ENCODE results near the gene GNG11. TPM values are rescaled to one million over a fixed set of nuclear protein-coding genes. Genes with fewer than 3 reads are reported as not detected.

GNG11 gene
- total RNA-seq, 4 donors from 2014 or later, result 10.7 to 43.4 (median 26.3) TPM

DNA sequence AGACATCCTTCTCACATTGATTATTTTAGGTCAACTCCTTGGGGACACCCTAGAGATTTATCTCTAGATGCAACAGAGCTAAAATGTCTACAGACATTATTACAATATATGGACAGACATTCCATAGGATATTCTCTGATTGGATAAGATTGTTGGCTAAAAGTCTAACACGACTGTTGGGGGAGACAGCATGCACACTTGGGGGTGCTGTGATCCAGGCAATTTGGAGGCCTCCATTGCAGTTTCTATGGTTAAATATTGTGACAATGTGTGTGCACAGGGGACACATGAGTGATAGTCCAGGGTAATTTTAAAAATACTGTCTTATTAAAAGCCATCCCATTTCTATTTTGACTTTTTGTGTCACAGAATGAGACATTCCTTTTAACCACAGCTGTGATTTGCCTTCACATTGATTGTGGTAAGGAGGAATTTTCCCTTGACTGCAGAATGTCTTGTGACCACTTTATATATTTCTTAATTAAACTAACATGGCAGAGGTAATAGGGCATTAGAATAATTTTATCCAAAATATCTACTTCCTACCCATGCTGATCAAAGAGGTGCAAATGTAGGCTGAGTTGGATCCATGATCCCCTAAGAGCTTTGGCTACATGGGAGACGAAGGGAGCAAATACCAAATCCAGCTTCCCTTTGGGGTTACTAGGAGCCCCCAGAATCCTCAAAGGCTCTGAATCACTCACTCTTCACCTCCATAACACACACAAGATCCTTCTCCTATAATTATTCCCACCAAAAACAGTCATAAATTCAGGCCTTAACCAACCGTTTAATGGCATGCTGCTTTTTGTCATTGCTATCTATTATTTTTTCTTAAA is 38.2 kb upstream of the GNG11 start:
- no peaks in the 10 kb centered on the region for H3K9me3 ChIP-seq
- no peak for DNase-seq
- TF ChIP-seq, protein P1, sequence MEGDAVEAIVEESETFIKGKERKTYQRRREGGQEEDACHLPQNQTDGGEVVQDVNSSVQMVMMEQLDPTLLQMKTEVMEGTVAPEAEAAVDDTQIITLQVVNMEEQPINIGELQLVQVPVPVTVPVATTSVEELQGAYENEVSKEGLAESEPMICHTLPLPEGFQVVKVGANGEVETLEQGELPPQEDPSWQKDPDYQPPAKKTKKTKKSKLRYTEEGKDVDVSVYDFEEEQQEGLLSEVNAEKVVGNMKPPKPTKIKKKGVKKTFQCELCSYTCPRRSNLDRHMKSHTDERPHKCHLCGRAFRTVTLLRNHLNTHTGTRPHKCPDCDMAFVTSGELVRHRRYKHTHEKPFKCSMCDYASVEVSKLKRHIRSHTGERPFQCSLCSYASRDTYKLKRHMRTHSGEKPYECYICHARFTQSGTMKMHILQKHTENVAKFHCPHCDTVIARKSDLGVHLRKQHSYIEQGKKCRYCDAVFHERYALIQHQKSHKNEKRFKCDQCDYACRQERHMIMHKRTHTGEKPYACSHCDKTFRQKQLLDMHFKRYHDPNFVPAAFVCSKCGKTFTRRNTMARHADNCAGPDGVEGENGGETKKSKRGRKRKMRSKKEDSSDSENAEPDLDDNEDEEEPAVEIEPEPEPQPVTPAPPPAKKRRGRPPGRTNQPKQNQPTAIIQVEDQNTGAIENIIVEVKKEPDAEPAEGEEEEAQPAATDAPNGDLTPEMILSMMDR (IDR thresholded peaks at IDR 0.05), result no peak
- TF ChIP-seq POLR2A (IDR thresholded peaks at IDR 0.05), result no peak
- H3K4me1 ChIP-seq, result no peaks in the 10 kb centered on the region
- H3K27ac ChIP-seq, result no peak overlapping the region
- no peaks in the 10 kb centered on the region for H3K36me3 ChIP-seq
- no peak overlapping the region for H3K4me3 ChIP-seq (replicated peaks in 1 of 3)
- 86 to 88% methylated on average over 3 of the region's 3 CpGs for WGBS, 2 donors
- intact Hi-C loops (cut with DNase I), result no loop called here
- no peaks in the 10 kb centered on the region for H3K27me3 ChIP-seq

DNA sequence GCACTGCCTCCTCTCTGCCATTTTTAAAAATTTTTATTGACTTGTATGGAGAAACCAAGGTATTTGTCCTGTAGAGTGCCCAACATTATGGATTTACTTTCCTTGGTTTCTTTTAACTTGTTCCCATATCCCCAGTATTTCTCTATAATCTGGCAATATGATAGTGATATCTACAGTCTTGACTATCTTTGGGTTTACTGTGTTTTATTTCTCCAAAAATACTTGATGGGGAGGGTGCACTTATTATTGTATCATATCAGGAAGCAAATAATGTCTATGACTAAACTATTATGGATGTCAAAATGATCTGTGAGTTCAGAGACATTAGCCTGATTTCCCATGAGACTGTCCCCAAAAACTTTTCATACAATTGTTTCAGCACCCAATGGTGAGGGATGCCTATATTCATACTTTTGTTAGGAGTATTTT is 37.6 kb upstream of the GNG11 start:
- H3K36me3 ChIP-seq, result no peaks in the 10 kb centered on the region
- DNase-seq, result no peak
- H3K9me3 ChIP-seq, result no peaks in the 10 kb centered on the region
- TF ChIP-seq POLR2A (IDR thresholded peaks at IDR 0.05), result no peak
- TF ChIP-seq, protein P1 (IDR thresholded peaks at IDR 0.05), result no peak
- no peak overlapping the region for H3K4me3 ChIP-seq (replicated peaks in 1 of 3)
- intact Hi-C loops (cut with DNase I), result no loop called here
- no peaks in the 10 kb centered on the region for H3K27me3 ChIP-seq
- H3K27ac ChIP-seq, result no peak overlapping the region
- H3K4me1 ChIP-seq, result no peaks in the 10 kb centered on the region

DNA sequence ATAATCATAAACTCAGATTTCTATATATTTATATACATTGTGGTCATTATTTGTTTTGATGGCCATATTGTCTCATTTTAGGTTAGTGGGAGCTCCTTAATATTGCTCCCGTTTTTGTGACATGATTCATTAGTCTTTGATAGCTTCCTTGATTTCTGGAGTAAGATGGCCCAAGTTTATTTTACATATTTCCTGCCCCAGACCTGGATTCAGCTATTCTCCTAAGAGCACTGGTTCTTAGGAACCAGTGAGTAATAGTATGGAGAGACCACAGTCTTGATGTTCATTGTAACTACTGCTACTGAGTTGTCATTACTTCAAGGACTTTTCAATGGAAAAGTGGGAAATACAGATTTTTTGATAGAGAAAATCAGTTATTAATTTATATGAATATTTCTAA is 37.0 kb upstream of the GNG11 start:
- H3K27me3 ChIP-seq, result no peaks in the 10 kb centered on the region
- H3K27ac ChIP-seq, result no peak overlapping the region
- TF ChIP-seq, protein P1 (IDR thresholded peaks at IDR 0.05), result no peak
- no peak for TF ChIP-seq POLR2A (IDR thresholded peaks at IDR 0.05)
- intact Hi-C loops (cut with DNase I), result no loop called here
- H3K36me3 ChIP-seq, result no peaks in the 10 kb centered on the region
- H3K9me3 ChIP-seq, result no peaks in the 10 kb centered on the region
- H3K4me1 ChIP-seq, result no peaks in the 10 kb centered on the region
- no peak for DNase-seq
- H3K4me3 ChIP-seq (replicated peaks in 1 of 3), result no peak overlapping the region
- WGBS, 2 donors, result 78 to 88% methylated on average over 1 of the region's 1 CpG

DNA sequence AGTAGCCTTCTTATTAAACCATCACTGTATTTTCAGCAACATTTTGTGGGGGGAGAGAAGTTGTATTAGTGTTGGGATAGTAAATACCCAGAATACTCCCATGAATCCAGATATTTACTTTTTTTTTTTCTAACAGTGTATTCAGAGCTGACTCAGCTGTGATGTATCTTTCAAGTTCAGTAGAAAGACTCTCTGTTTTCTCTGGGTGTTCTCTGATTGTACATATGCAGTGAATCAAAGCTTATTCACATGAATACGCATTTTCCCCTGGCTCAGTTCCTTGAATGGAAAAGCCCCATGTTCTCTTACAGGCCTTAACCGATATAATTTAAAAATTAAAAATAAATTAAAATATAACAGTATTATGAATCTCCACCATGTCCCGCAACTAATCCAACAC is 32.3 kb upstream of the GNG11 start:
- Histone ChIP-seq H3K4me1 (peaks cover 0 to 8% of the 10 kb centered on the region in 2 donors), H3K36me3 (no peaks in the 10 kb centered on the region), H3K4me3 (replicated peaks in 1 of 3) (no peak overlapping the region), H3K27me3 (no peaks in the 10 kb centered on the region), H3K27ac (no peak overlapping the region), H3K9me3 (no peaks in the 10 kb centered on the region)
- 88 to 96% methylated on average over 3 of the region's 3 CpGs for WGBS, 2 donors
- no peak for TF ChIP-seq POLR2A (IDR thresholded peaks at IDR 0.05)
- TF ChIP-seq, protein P1 (IDR thresholded peaks at IDR 0.05), result no peak
- intact Hi-C loops (cut with DNase I), result no loop called here
- DNase-seq, result no peak

DNA sequence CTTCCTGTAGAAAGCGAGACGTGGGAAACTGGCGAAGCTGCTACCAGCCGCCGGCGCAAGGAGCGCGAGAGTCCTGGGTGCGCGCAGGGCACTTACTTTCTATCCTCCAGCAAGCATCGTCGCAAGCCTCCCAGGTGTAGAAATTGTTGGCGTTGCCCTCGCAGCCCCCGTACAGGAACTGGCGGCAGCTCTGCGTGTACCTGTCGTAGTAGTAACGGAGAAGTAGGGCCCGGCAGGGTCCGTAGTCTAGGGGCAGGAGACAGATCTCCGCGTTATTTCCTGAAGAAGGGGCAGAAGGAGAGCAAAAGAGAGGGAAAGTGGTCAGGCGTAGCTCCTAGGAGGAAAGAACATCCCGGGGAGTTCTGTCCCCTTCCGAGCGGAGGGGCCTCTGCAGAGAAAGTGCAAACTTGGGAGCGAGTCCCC is 31.5 kb upstream of the GNG11 start:
- Histone ChIP-seq H3K4me1 (peaks cover 0 to 8% of the 10 kb centered on the region in 2 donors), H3K36me3 (no peaks in the 10 kb centered on the region), H3K4me3 (replicated peaks in 1 of 3) (peak overlapping the region in 2 of 3 donors; percentile 16 to 31), H3K27ac (no peak overlapping the region), H3K27me3 (no peaks in the 10 kb centered on the region), H3K9me3 (no peaks in the 10 kb centered on the region)
- WGBS, 2 donors, result 1 to 3% methylated on average over 28 of the region's 28 CpGs
- intact Hi-C loops (cut with DNase I), result loop anchor here (10.0 kb wide), 1 partner anchor 195 kb away; no protein-coding TSS in a partner anchor
- TF ChIP-seq, protein P1 (IDR thresholded peaks at IDR 0.05), result no peak
- TF ChIP-seq POLR2A (IDR thresholded peaks at IDR 0.05), result no peak
- peak in 1 of 2 donors; percentile 2 for DNase-seq

All from thyroid gland (tissue), 4 donors.